Endothelial cell of umbilical vein (primary cell): ENCODE data around the gene PCDH11Y.
"Not testable (repeated sequence)": the region's sequence is repeated elsewhere in the genome, so short reads cannot be mapped to it uniquely, and the experiment has no call there.

ENCODE experiments used
- CTCF ChIP-seq, 2 donors: IDR thresholded peaks; 1 replicate in 1 of 2; 2 replicates in 1 of 2; pipeline ENCODE4 v1.5.1; 2011; ENCODE audit warnings: low read length in 2 of 2, mild to moderate bottlenecking in 2 of 2, moderate library complexity in 2 of 2, control low read depth in 1 of 2, inconsistent platforms in 1 of 2, low read depth in 1 of 2; ENCODE audit not compliant: insufficient read depth in 1 of 2; ENCODE audit errors: extremely low read depth in 1 of 2
- EZH2 ChIP-seq: IDR thresholded peaks from 2 replicates; pipeline ENCODE4 v1.6.1; 2012; ENCODE audit warnings: borderline replicate concordance, low read depth, mild to moderate bottlenecking, moderate library complexity, low read length, inconsistent platforms; ENCODE audit not compliant: severe bottlenecking
- POLR2A ChIP-seq: IDR thresholded peaks from 2 replicates; pipeline ENCODE4 v1.6.1; 2012; ENCODE audit warnings: low read depth, mild to moderate bottlenecking, control low read depth, low read length

- TF ChIP-seq POLR2A; CTCF (IDR thresholded peaks at IDR 0.05; ENCODE audit: extremely low read depth in 1 of 2, insufficient read depth in 1 of 2, low read depth in 1 of 2, low read length in 2 of 2); EZH2: not testable (repeated sequence)
Measured at GRCh38 chrY:5776485-5776884, 776.4 kb downstream of the PCDH11Y start.
